EH (cell line): ENCODE measurements around the gene CPB2.

Experiments used
- DNase-seq: peaks from one replicate; pipeline ENCODE4 v3.0.0-alpha.2; 2015; ENCODE audit warnings: low read depth

Gene CPB2

DNA sequence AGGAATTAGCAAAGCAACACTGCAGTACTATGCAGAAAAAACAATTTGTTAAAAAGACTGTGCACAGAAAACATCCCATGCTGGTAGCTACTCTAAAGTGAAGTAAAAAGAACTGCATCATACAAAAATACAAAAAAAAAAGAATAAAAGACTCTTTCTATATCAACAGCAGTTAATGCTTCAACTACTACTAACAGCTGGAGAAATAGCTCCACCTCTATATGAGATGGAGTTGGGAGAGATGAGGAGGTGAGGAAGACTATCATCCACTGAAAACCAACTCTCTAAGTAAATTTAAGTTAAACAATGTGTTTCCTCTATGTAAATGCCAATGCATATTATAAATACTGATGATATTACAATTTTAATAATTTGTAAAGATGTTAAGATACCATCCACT lies 54.1 kb downstream of the CPB2 start:
- DNase-seq = no peak

DNA sequence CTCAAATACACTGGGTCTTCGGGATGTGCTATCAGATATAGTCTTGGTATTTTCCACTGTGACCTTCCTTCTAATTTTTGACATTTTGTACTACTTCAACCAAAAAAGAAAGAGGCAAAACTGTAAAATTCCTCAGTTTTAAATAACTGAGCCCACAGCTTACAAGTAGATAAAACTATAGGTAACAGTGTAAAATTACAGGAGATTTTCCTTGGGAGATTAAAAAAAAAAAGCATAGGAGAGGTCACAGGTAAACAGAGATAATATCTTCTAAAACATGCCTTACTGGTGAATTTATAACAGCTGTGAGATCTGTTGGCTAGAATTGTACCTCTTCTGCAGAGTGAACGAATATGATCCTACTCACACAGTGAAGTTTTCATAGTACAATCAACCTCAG lies 59.4 kb downstream of the CPB2 start:
- DNase-seq = no peak

DNA sequence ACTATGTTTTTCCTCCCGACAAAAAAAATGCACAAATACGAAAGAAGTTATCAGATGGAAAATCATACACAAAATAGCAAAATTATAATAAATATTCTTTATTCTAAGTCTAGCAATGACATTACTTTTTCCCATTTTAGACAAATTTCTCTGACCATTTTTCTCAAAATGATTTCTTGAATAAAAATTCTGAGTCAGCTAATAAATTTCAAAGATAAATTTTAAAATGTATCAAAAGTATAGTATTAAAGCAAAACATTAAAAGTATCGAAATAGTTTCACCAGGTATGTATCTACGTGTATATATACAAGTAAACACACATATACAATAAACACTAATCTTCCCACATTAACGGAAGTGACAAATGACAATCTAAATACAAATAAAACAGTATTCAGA lies 61.2 kb downstream of the CPB2 start:
- no peak for DNase-seq

DNA sequence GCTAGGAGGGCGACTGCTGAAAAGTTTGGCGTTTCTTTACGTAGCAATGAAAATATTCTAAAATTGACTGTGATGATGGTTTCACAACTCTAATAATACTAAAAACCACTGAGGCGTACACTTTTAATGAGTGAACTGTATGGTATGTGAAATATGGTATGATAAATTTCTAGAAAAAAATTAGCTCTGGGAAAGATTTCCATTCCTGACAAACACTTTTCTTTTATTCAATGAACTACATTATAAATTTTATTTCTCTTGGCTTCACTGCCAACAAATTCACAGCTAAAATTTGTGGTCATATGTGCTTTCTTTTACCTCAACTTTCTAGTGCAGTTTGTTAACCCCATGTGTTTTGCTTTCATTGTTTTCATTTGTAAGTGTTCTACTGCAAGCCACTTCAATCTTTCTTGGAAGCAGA lies 63.4 kb downstream of the CPB2 start:
- DNase-seq = peak; percentile 17

DNA sequence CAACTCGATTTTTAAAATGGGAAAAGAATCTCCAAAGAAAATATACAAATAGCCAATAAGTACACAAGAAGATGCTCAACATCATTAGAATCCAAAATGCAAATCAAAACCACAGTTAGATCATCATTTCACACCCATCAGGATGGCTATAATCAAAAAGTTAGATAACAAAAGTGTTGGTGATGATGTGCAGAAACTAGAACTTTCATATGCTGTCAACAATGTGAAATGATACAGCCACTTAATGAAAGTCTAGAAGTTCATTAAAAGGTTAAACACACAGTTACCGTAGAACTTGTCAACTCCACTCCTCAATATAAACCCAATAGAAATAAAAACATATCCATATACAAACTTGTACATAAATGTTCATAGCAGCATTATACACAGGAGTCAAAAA lies 64.1 kb downstream of the CPB2 start:
- no peak for DNase-seq

DNA sequence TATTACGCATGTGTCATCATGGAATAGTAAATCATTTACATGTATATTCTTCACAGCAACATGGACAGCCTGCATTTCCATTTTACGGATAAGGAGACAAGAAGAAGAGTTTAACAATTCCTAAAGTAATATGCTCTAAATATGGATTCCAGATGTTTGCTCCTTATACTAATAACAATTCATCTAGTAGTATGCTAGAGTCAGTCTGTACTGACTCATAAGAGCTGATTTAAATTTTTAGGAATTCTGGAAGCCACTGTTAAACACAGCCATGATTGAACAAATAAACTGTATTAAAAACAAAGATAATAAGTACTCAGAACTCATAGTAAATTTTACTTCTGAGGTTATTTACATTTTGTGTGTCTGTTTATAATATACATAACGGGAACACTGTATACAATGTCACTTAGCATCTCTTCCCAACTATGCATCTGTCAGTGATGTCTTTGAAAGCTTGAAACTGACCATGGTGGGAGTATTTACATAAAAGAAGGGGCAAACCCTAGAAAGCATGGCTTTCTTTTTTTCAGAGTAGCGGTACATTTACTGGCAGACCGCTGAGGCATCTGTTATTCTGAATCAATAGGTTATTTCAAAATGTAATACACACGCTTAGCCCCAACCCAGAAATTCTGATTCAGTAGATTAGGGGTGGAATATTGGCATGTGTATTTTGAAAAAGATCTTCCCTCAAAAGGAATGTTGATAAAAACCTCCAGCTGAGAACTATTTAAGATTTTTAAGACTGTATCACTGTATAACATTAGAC lies 65.2 kb downstream of the CPB2 start:
- DNase-seq = peak; percentile 6

DNA sequence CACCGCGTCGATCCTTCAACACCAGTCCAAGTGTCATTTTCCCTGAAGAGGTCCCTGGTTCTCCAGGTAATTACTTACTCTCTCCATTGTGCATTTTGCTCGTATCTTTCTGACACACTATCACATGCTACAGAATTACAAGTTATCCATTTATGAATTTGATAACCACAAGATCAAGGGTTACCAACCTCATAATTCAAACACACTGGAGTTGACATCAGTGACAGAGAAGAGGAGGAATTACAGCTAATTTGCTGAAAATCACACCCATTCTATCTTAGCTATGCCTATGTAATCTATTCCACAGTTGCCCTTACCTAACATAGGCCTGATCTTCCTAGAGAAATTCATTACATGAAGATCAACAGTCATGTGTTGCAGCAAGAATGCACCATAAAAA lies 66.5 kb downstream of the CPB2 start:
- no peak for DNase-seq

DNA sequence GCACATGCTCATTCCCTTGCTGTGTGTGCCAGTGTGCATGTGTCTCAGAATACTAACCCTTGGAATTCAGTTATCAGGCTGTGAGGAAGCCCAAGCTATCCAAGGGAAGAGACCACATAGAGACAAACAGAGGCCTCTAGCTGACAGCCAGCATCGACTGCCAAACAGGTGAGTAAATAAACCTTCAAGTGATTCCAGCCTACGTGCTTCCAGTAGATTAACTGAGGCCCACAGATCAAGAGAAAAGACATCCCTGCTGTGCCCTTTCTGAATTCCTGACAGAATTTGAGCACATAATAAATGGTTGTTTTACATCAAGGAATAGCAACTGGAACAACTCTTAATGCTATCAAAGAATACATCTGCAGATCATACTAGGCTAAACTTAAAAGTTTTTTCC lies 69.8 kb downstream of the CPB2 start:
- no peak for DNase-seq

DNA sequence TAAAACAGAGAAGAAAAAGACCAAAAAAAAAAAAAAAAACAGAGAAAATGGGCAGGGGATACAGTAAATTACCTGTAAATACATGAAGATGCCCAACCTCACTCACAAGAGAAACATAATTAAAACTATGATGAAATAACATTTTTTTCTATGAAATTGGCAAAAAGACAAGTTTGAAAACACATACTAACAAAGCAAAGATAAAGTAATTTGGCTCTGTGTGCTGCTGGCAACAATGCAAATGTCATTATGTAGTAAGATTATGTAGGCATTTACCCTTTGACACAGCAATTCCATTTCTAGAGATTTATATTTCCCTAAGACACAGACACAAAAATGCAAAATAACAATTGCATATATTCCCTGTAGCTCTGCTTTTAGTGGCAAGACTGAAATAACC lies 72.5 kb downstream of the CPB2 start:
- no peak for DNase-seq

DNA sequence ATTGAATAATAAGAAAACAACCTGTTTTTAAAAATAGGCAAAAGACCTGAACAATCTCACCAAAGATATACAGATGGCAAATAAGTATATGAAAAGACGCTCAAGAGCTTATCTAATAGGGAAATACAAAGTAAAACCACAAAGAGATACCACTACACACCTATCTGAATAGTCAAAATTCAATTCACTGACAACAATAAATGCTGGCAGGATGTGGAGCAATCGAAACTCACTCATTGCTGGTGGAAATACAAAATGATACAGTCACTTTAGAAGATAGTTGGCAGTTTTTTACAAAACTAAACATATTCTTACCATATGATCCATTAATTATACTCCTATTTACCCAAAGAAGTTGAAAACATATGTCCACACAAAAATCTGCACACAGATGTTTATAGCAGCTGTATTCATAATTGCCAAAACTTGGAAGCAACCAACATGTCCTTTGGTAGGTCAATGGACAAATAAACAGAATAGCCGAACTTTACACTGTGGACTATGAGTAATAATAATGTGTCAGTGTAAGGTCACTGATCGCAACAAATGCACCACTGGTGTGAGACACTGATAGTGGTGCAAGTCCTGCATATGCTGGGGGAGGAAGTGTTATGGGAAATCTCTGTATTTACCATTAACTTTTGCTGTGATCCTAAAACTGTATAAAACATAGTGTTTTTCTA lies 73.1 kb downstream of the CPB2 start:
- DNase-seq = no peak

DNA sequence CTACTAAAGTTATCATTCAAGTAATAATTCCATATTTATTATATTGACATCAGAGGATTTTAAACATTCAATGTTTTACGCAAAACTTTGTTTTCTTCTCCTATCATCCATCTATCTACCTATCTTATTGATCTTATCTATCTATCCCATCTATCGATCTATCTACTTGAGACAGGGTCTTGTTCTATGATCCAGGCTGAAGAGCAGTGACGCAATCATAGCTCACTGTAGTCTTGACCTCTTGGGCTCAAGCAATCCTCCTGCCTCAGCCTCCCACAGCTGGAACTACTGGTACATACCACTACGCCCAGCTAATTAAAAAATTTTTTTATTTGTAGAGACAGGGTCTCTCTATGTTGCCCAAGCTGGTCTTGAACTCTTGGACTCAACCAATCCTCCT lies 79.7 kb downstream of the CPB2 start:
- DNase-seq = no peak

DNA sequence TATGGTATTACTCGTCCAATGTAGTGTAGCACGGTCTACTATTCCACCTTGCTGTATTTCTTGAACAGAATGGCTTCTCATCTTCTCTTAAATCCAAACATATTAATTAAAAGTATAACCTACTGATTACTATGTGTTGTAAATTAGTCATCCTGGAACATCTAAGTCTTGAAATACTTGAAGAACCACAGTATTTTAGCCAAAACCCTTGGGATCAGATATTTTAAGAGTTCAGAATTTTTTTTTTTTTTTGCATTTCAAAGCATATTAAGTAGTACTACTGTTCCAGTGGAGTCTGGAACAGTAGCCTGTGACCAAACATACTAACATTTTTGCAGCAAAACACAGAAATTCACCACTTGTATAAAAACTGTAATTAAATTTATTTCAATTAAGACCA lies 82.4 kb downstream of the CPB2 start:
- peak; percentile 4 for DNase-seq

DNA sequence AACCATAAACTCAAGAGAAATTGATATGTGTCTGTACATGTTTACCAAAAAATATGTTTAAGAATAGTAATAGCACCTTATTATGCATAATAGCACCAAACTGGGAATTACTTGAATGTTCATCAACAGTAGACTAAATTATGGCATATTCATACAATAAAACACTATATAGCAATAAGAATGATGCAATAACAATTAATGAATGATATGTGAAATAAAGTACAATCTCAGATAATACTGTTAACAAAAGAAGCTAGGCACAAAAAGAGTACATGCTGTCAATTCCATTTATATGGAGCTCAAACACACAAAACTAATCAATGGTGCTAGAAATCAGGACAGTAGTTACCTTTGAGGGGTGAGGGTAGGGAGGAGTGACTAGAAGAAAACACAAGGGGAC lies 88.6 kb downstream of the CPB2 start:
- DNase-seq = no peak

DNA sequence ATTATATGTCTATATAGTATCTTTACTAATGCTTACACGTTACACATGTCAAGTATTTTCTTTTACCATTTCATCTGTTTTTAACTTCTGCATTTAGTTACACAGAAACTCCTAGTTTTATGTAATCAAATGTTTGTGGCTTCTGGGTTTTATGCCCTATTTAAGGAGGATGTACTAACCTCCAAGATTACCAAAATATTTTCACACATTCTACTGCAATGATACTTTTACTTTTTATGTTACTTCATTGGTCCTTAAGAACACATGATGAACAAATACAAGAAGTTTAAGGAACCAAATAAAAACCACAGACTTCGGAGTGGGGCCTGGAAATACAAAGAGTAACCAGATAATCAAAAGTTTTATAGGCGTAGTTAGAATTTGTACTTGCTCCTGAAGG lies 89.5 kb downstream of the CPB2 start:
- peak; percentile 15 for DNase-seq

DNA sequence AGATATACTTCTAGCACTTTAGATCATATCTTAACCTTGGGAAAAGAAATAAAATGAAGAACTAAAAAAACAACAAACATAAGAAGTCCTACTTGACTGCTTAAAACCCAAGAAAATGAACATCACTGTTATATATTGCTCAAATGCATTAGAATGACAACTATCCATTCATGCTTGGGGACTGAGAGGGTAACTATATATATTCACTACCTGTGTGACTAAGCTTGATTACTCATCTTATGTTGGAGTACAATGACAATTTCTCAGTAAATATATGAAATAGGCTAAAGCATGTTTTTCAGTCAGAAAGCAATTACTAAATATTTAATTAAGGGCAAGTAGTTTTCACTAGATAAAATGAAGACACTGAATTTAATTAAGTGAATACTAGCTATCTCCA lies 92.4 kb downstream of the CPB2 start:
- no peak for DNase-seq

DNA sequence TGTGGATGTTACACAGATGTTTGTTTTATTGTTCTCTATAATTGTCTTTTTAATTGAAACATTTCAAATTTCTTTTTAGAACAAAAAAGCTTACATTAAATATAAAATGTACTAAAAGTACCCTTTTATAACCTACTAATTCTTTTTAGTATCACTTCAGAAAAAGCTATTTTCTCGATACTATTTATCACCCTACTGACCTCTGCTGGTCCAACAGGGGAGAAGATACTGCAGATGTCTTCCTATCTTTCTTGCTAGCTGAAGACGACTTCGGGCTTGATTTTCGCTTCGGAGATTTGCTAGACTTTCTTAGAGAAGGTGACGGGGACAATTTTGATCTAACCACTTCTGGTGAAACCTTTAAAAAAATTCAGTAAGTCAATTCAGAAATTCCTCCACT lies 94.7 kb downstream of the CPB2 start:
- DNase-seq = peak; percentile 20

DNA sequence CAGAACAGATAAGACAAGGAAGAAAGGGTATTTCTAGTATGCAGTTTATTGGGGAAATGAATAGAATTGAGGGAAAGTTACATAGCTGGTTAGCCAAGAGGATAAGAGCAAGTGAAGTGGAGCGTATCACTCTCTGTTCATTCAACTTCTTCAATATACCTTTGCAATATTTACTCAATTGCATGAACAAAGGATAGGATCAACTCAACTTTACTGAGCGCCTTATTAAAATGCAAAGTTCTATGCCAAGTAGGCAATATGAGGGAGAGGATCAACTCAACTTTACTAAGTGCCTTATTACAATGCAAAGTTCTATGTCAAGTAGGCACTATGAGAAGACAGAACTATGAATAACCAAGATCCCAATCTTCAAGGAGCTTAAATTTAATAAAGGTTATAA lies 96.2 kb downstream of the CPB2 start:
- DNase-seq = no peak

DNA sequence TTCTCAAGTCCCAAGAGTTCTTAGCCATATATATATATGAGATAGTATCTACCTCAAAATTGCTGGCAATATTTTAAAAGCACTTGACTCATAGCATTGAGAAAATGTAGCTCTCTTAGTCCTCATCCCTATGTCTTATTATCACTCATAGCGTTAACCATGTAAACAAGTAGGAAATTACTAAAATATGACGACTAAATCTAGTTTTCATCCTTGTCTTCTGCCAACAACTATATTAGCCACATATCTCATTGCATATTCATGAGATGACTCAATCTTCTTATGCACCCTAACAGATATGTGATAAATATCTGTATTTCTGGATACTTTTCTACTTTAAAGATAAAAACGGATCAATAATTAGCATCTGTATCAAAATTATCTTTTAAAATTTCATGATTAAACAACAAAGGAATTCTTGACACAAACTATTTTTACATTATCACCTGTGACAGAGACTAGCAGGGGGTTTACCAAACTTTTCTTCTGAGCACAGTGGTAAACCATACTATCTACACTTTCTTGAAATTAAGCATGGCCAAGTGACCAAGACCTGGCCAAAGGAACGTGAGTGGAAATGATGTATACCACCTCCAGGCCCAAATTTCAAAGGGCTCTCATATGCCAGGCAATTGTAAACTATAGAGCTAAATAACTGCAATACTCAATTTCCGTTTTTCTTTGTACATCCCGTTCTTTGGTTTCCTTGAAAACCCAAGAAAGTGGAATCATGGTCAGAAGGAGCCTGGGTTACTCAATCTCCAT lies 98.0 kb downstream of the CPB2 start:
- no peak for DNase-seq

DNA sequence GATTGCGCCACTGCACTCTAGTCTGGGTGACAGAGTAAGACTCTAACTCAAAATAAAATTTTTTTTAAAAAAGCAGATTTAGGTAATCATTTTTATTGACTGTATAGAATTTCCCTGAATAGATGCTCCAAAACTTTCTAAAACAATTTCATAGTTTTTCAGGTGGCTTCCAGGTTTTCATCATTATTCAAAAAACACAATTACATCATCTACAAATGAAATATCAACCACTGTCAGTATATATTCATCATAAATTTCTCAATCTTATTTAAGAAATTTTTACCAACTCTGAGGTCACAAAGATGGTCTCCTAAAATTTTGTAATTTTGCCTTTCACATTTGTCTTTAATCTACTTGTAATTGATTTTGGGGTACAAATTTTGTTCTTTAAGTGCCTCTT lies 100.3 kb downstream of the CPB2 start:
- DNase-seq = no peak
